Thoracic aorta (tissue), 2 donors: Measurements from ENCODE around the gene NME9. TPM values are rescaled to one million over a fixed set of nuclear protein-coding genes. Genes with fewer than 3 reads are reported as not detected.

Source experiments
- ATAC-seq: fragments of 150-250 bp; one replicate; pipeline ENCODE4 v1.8.0; 2017; ENCODE audit warnings: low read depth; ENCODE audit not compliant: insufficient number of reproducible peaks, low FRiP score
- DNase-seq: peaks from one replicate; pipeline ENCODE4 v3.0.0-alpha.2; 2020; ENCODE audit warnings: low spot score
- H3K27ac ChIP-seq, 2 donors: fragments of 200-600 bp; sonication (generic); 1 replicate in 1 of 2; 2 replicates in 1 of 2; pipeline ENCODE4 v1.5.1; 2016; ENCODE audit warnings: mild to moderate bottlenecking in 2 of 2, moderate library complexity in 2 of 2
- H3K27me3 ChIP-seq: fragments of 200-600 bp; sonication (generic); replicated peaks from 2 replicates; pipeline ENCODE4 v1.6.0; 2016; ENCODE audit warnings: mild to moderate bottlenecking; ENCODE audit not compliant: insufficient read depth
- H3K36me3 ChIP-seq: fragments of 200-600 bp; sonication (generic); one replicate; pipeline ENCODE4 v1.5.1; 2016
- H3K4me1 ChIP-seq, 2 donors: fragments of 200-600 bp; sonication (generic); 1 replicate in 1 of 2; 2 replicates in 1 of 2; pipeline versions ENCODE4 v1.5.1 to v1.6.0; 2016; ENCODE audit warnings: low read depth in 2 of 2, mild to moderate bottlenecking in 1 of 2; ENCODE audit not compliant: control insufficient read depth in 1 of 2
- H3K4me3 ChIP-seq: fragments of 200-600 bp; sonication (generic); 2 replicates; pipeline ENCODE4 v1.5.1; 2016; ENCODE audit warnings: mild to moderate bottlenecking
- H3K9me3 ChIP-seq: fragments of 200-600 bp; sonication (generic); 2 replicates; pipeline ENCODE4 v1.5.1; 2016
- total RNA-seq, 2 donors: library from RNA; depleted of rRNA; stranded (reverse); fragments of >200 nt; gene quantifications; one replicate each; pipeline versions ENCODE4 v1.1.0 to v1.2.3, GENCODE V29; 2016
- TF ChIP-seq, protein P1 (sequence below): fragments of 200-600 bp; sonication (generic); IDR thresholded peaks from one replicate; pipeline ENCODE4 v1.5.1; 2019; ENCODE audit warnings: antibody characterized with exemption

NME9 gene
- total RNA-seq, 2 donors from 2014 or later = not detected

DNA sequence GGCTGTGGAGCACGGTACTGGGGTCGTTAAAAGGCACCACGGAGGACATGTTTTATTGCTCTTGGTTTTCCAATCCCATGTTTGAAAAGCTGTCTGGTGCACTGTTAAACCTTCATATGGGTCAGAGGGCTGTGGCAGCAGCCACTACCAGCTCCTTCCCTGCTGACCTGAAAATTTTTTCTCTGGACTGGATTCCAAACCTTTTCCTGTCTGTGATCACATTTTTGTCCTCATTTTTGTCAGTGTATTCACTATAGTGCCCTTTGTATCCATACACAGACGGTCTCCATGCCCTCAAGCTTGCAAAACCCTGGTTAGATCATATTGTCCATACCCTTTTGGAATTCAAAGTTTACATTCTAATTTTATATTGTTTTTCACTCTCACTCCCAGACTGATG is 70.5 kb downstream of the NME9 start:
- H3K27ac ChIP-seq = no peak overlapping the region
- no peaks in the 10 kb centered on the region for H3K27me3 ChIP-seq
- DNase-seq (no peak), ATAC-seq (no peak)
- H3K36me3 ChIP-seq = peaks cover 5% of the 10 kb centered on the region
- H3K4me3 ChIP-seq = no peak overlapping the region
- no peaks in the 10 kb centered on the region for H3K4me1 ChIP-seq
- TF ChIP-seq, protein P1, sequence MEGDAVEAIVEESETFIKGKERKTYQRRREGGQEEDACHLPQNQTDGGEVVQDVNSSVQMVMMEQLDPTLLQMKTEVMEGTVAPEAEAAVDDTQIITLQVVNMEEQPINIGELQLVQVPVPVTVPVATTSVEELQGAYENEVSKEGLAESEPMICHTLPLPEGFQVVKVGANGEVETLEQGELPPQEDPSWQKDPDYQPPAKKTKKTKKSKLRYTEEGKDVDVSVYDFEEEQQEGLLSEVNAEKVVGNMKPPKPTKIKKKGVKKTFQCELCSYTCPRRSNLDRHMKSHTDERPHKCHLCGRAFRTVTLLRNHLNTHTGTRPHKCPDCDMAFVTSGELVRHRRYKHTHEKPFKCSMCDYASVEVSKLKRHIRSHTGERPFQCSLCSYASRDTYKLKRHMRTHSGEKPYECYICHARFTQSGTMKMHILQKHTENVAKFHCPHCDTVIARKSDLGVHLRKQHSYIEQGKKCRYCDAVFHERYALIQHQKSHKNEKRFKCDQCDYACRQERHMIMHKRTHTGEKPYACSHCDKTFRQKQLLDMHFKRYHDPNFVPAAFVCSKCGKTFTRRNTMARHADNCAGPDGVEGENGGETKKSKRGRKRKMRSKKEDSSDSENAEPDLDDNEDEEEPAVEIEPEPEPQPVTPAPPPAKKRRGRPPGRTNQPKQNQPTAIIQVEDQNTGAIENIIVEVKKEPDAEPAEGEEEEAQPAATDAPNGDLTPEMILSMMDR = no peak
- no peaks in the 10 kb centered on the region for H3K9me3 ChIP-seq

DNA sequence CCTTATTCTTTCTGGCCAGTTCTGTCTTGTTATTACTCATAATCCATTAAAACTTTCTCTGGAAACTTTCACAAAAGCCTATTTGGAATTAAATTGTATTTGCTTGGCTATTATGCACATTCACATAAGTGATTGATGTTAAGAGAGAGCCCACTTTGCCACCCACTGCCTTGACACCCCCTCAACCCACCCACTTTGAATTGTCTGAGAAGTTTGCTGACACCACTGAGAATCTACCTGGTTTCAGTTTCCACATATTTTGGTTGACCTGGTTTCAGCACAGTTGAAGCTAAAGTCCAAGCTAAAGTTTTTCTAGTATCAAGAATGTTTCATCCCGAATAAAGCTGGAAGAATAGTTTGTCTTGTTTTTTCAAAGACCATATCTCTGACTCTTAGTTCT is 71.7 kb downstream of the NME9 start:
- Histone ChIP-seq H3K27me3 (no peaks in the 10 kb centered on the region), H3K36me3 (peaks cover 5% of the 10 kb centered on the region), H3K4me3 (no peak overlapping the region), H3K4me1 (no peaks in the 10 kb centered on the region), H3K27ac (no peak overlapping the region), H3K9me3 (no peaks in the 10 kb centered on the region)
- TF ChIP-seq, protein P1 = no peak
- ATAC-seq = no peak
- no peak for DNase-seq

DNA sequence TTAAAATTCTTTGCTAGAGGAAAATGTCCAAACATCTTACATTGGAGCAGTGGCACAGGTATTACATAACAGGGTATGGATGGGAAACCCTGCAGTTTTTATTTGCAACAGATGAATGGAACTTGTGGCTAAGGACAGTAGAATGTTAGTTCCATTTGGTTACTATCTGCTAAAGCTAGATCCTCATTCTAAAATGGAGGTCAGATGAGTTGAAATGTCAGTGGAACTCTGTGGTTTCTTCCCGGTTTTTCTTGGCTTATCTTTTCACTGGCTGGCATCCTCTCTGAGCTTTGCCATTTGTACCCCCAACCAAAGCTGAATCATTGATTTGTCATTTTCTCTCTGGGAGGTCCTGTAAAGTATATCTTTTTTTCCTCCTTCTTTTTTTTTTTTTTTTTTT is 73.6 kb downstream of the NME9 start:
- H3K4me3 ChIP-seq = no peak overlapping the region
- TF ChIP-seq, protein P1 = no peak
- peaks cover 5% of the 10 kb centered on the region for H3K36me3 ChIP-seq
- H3K4me1 ChIP-seq = no peaks in the 10 kb centered on the region
- ATAC-seq (no peak), DNase-seq (no peak)
- H3K27me3 ChIP-seq = no peaks in the 10 kb centered on the region
- no peak overlapping the region for H3K27ac ChIP-seq
- no peaks in the 10 kb centered on the region for H3K9me3 ChIP-seq

DNA sequence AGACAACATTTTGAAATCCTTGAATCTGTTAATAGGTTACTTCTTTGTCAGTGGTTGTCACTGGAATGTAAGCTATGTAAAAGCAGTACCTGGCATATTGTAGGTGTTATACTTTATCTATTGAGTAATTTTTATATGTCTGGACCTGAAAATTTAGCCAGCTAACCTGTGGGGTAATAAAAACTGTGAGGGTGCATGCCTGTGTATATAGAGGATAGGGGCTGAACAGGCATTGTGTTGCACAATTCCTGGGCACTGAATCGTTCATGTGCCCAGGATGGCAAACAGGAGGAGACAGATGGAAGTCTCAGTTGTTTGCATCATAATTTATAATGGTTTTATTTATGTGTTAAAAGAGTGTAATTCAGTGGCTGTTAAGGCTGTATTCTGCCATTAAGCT is 75.4 kb downstream of the NME9 start:
- Histone ChIP-seq H3K4me1 (no peaks in the 10 kb centered on the region), H3K27me3 (no peaks in the 10 kb centered on the region), H3K4me3 (no peak overlapping the region), H3K9me3 (no peaks in the 10 kb centered on the region), H3K36me3 (peaks cover 2% of the 10 kb centered on the region), H3K27ac (no peak overlapping the region)
- DNase-seq = no peak
- TF ChIP-seq, protein P1 = no peak
- ATAC-seq = no peak

DNA sequence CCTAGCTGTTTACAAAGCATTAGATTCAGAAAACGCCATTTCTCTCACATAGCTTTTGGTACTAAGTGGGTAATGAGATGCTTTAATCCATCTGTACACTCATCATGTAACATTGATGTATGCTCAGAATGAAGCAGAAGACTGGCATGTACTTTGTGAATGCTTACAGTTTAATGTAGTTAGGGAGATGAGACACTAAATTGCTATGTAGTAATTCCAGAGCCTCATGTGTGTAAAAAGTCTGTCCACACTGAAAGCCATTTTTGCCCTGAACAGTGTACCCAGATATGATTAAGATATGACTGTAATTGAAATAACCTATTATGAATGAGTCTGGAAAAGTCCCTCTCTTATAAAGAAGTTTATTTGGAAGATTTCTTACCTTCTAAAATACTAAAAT is 76.0 kb downstream of the NME9 start:
- Histone ChIP-seq H3K4me1 (no peaks in the 10 kb centered on the region), H3K27me3 (no peaks in the 10 kb centered on the region), H3K9me3 (no peaks in the 10 kb centered on the region), H3K4me3 (no peak overlapping the region), H3K27ac (no peak overlapping the region), H3K36me3 (peaks cover 2% of the 10 kb centered on the region)
- TF ChIP-seq, protein P1 = no peak
- no peak for DNase-seq
- no peak for ATAC-seq

Other genes with a start within 250 kb of the NME9 start
- 100 to 1,000 TPM in 1 of 2 donors, 10 to 100 TPM in 1; 61.1 to 110 TPM for gene DZIP1L, start 214.2 kb downstream of the NME9 start, total RNA-seq
- not detected for gene A4GNT, start 197.5 kb downstream of the NME9 start, total RNA-seq
- gene DBR1, start 154.9 kb downstream of the NME9 start, total RNA-seq = 10 to 100 TPM in 1 of 2 donors, 1 to 10 TPM in 1; 9.9 to 12.6 TPM
- gene ARMC8, start 142.6 kb downstream of the NME9 start, total RNA-seq = 100 to 1,000 TPM in 1 of 2 donors, 10 to 100 TPM in 1; 82.7 to 189 TPM
- 10 to 100 TPM; 58.6 to 62.3 TPM for gene MRAS, start 18.7 kb upstream of the NME9 start, total RNA-seq
- gene ESYT3, start 104.8 kb upstream of the NME9 start, total RNA-seq = 1 to 10 TPM; 1.9 to 7.1 TPM